ENCODE measurements around the gene UPB1.

Gene UPB1

GRCh38 chr22:24567668-24568067 lies 72.5 kb downstream of the UPB1 start:
- no peak for DNase-seq

- no peak for DNase-seq
Measured at GRCh38 chr22:24571266-24571665, 76.1 kb downstream of the UPB1 start.

GRCh38 chr22:24576778-24577177 lies 81.6 kb downstream of the UPB1 start:
- no peak for DNase-seq
